K562 (cell line): ENCODE results near the gene AGBL1. TPM values are rescaled to one million over a fixed set of nuclear protein-coding genes. Genes with fewer than 3 reads are reported as not detected.

ENCODE experiments used
- ATAC-seq: fragments of 200-7000 bp; cut with Tn5 transposase; 3 replicates; pipeline ENCODE4 v1.9.1; 2020; ENCODE audit warnings: moderate library complexity
- BruUV-seq: library from RNA; stranded (reverse); fragments of 400-500 nt; replicated peaks from 2 replicates; lab custom pipeline; 2021; lab: Mats Ljungman, UMichigan
- CTCF ChIA-PET: fragments of 300-600 bp; formaldehyde crosslinking; extraction: SDS; loops from one replicate; lab custom pipeline; 2021; ENCODE audit warnings: low intra/inter-chr PET ratio; lab: Yijun Ruan, JAX
- POLR2A ChIA-PET: fragments of 300-600, 350-650 bp; sonication (Branson Sonifier 250); formaldehyde crosslinking; extraction: SDS; loops from one replicate; lab custom pipeline; 2021; ENCODE audit warnings: antibody characterized with exemption, inconsistent platforms; lab: Yijun Ruan, JAX
- DNase-seq, 4 experiments: peaks; one replicate each; pipeline versions ENCODE4 v3.0.0 to v3.0.0-alpha.2; 2011 to 2018; ENCODE audit warnings: low spot score in 3 of 4, mixed read lengths in 3 of 4; ENCODE audit errors: extremely low read depth in 1 of 4
- FAIRE-seq: peaks from 2 replicates; lab custom pipeline; 2011; peaks lifted over from hg19 to GRCh38; lab: Jason Lieb, UNC
- H2AFZ ChIP-seq: 2 replicates; pipeline ENCODE4 v1.6.0; 2011; ENCODE audit warnings: low read depth, low read length, control low read depth, inconsistent platforms
- H3K27ac ChIP-seq: fragments of 200-600 bp; 3 replicates; pipeline ENCODE4 v1.8.0; 2011; ENCODE audit warnings: low read depth, mild to moderate bottlenecking, control low read depth, inconsistent platforms, low read length, moderate library complexity, mixed read lengths; ENCODE audit errors: extremely low read depth
- H3K27me3 ChIP-seq, 2 experiments: fragments of 300-600 bp in 1 of 2; 2 replicates in 1 of 2; 3 replicates in 1 of 2; pipeline versions ENCODE4 v1.6.0 to v1.8.0; 2011; ENCODE audit warnings: inconsistent platforms in 2 of 2, low read length in 2 of 2, mild to moderate bottlenecking in 1 of 2, mixed read lengths in 1 of 2, moderate library complexity in 1 of 2; ENCODE audit not compliant: control insufficient read depth in 2 of 2, insufficient read depth in 2 of 2
- H3K36me3 ChIP-seq: fragments of 300-600 bp; 3 replicates; pipeline ENCODE4 v1.8.0; 2011; ENCODE audit warnings: mild to moderate bottlenecking, low read length, inconsistent platforms; ENCODE audit not compliant: control insufficient read depth, insufficient read depth
- H3K4me1 ChIP-seq, 2 experiments: fragments of 200-600 bp in 1 of 2; replicated peaks in 1 of 2; 2 replicates in 1 of 2; 3 replicates in 1 of 2; pipeline versions ENCODE4 v1.5.1 to v1.8.0; 2011; ENCODE audit warnings: inconsistent platforms in 2 of 2, low read length in 2 of 2, mild to moderate bottlenecking in 1 of 2, mixed read lengths in 1 of 2, moderate library complexity in 1 of 2; ENCODE audit not compliant: control insufficient read depth in 2 of 2, insufficient read depth in 2 of 2
- H3K4me2 ChIP-seq: 2 replicates; pipeline ENCODE4 v1.6.1; 2011; ENCODE audit warnings: low read length, control low read depth, inconsistent platforms, mixed read lengths; ENCODE audit not compliant: insufficient read depth
- H3K4me3 ChIP-seq: fragments of 200-600 bp; sonication (generic), shearing (Covaris generic); 2 replicates; pipeline ENCODE4 v1.5.1; 2016; ENCODE audit warnings: control low read depth, inconsistent platforms
- H3K79me2 ChIP-seq: fragments of 200-600 bp; 3 replicates; pipeline ENCODE4 v1.8.0; 2011; ENCODE audit warnings: low read length, inconsistent platforms; ENCODE audit not compliant: control insufficient read depth, insufficient read depth
- H3K9ac ChIP-seq, 2 experiments: 2 replicates each; pipeline versions ENCODE4 v1.6.0 to v1.6.1; 2011; ENCODE audit warnings: low read depth in 2 of 2, low read length in 2 of 2, control low read depth in 1 of 2, inconsistent platforms in 1 of 2, mild to moderate bottlenecking in 1 of 2, mixed read lengths in 1 of 2; ENCODE audit not compliant: insufficient read depth in 1 of 2
- H3K9me1 ChIP-seq: one replicate; pipeline ENCODE4 v1.6.0; 2011; ENCODE audit warnings: inconsistent platforms, mild to moderate bottlenecking, low read length, moderate library complexity; ENCODE audit not compliant: control insufficient read depth, insufficient read depth
- H3K9me3 ChIP-seq: replicated peaks from 2 replicates; pipeline ENCODE4 v1.5.1; 2011; ENCODE audit warnings: low read depth, low read length, inconsistent platforms; ENCODE audit not compliant: control insufficient read depth, insufficient read depth
- H4K20me1 ChIP-seq: replicated peaks from 2 replicates; pipeline ENCODE4 v1.6.1; 2011; ENCODE audit warnings: low read length, inconsistent platforms, mixed read lengths; ENCODE audit not compliant: control insufficient read depth, insufficient read depth
- CBFB ChIP-seq: sonication (generic); formaldehyde crosslinking; IDR thresholded peaks from 2 replicates; pipeline ENCODE4 v1.4.0; 2020; ENCODE audit warnings: mild to moderate bottlenecking, missing genetic modification reagents
- CBX3 ChIP-seq, 2 experiments: IDR thresholded peaks; 1 replicate in 1 of 2; 2 replicates in 1 of 2; pipeline ENCODE4 v1.6.1; 2012; ENCODE audit warnings: inconsistent platforms in 2 of 2, low read length in 2 of 2, borderline replicate concordance in 1 of 2, control low read depth in 1 of 2
- CEBPG ChIP-seq, 3 experiments: fragments of 200-800 bp in 1 of 3; sonication (Bioruptor generic) in 1 of 3; sonication (generic) in 1 of 3; formaldehyde crosslinking in 1 of 3; IDR thresholded peaks in 2 of 3; conservative IDR thresholded peaks in 1 of 3; 2 replicates each; pipeline versions ENCODE4 v1.6.1 to v1.8.0; 2016 to 2022; ENCODE audit warnings: missing compliant biosample characterization in 2 of 3, missing genetic modification characterization in 2 of 3, mild to moderate bottlenecking in 1 of 3, missing genetic modification reagents in 1 of 3
- ETV5 ChIP-seq: sonication (generic); formaldehyde crosslinking; IDR thresholded peaks from 2 replicates; pipeline ENCODE4 v1.4.0; 2020; ENCODE audit warnings: low read depth, mild to moderate bottlenecking, missing genetic modification reagents
- KLF6 ChIP-seq: fragments of 250-450 bp; sonication (Bioruptor Pico); IDR thresholded peaks from 2 replicates; pipeline ENCODE4 v1.4.0; 2020; ENCODE audit warnings: mild to moderate bottlenecking, moderate library complexity, borderline replicate concordance
- MEF2A ChIP-seq: IDR thresholded peaks from 2 replicates; pipeline ENCODE4 v1.6.1; 2011; ENCODE audit warnings: low read depth, mild to moderate bottlenecking, low read length, moderate library complexity; ENCODE audit not compliant: control insufficient read depth
- ZKSCAN1 ChIP-seq: fragments of 150-350 bp; IDR thresholded peaks from 2 replicates; pipeline ENCODE4 v1.6.1; 2016; ENCODE audit warnings: low read depth, low read length
- WGBS: fragments of 100-300 bp; shearing (Covaris generic); methylation state at CpG from one replicate; pipeline ENCODE4 v1.1.6; 2016; ENCODE audit warnings: low coverage, mixed read lengths; ENCODE audit not compliant: insufficient coverage; ENCODE audit errors: missing lambda C conversion rate; 5-methylcytosine and 5-hydroxymethylcytosine counted together
- in situ Hi-C: fragments of 300-500 bp; cut with MboI; formaldehyde crosslinking; loops from 4 replicates; pipeline ENCODE4 v1.15.0; 2018; ENCODE audit warnings: inconsistent platforms, mixed read lengths
- intact Hi-C: fragments of 100-400 bp; cut with micrococcal nuclease; formaldehyde crosslinking; loops from 2 replicates; pipeline ENCODE4 v1.14.2; 2022
- polyA plus RNA-seq, 8 experiments: library from polyadenylated mRNA; depleted of rRNA in 4 of 8; stranded (reverse) in 5 of 8; unstranded in 3 of 8; fragments of >200 nt; fragmentation: Nextera tagmentation in 2 of 8; fragmentation: Illumina TruSeq in 1 of 8; extraction: Ambion mirVana in 2 of 8; extraction: Trizol in 1 of 8; gene quantifications; 2 replicates each; pipeline versions ENCODE4 v1.2.1 to v1.2.3, GENCODE V29; 2011 to 2014; ENCODE audit warnings: inconsistent platforms in 1 of 8, missing spikeins in 1 of 8
- total RNA-seq, 7 experiments: library from RNA; depleted of rRNA in 6 of 7; stranded (reverse); fragments of >200 nt in 6 of 7; fragmentation: Illumina TruSeq in 2 of 7; extraction: Trizol in 2 of 7; gene quantifications; 2 replicates each; pipeline versions ENCODE4 v1.2.1 to v1.2.3, GENCODE V29; 2011 to 2021; ENCODE audit warnings: low replicate concordance in 1 of 7
- TF ChIP-seq, protein P1 (sequence below): fragments of 450-650 bp; IDR thresholded peaks from 2 replicates; pipeline ENCODE4 v1.6.1; 2016; ENCODE audit warnings: antibody characterized with exemption
- TF ChIP-seq, protein P2 (sequence below): fragments of 250-450 bp; sonication (Bioruptor Pico); IDR thresholded peaks from 2 replicates; pipeline ENCODE4 v1.4.0; 2020; ENCODE audit warnings: mild to moderate bottlenecking, moderate library complexity

AGBL1 gene
- total and polyA plus RNA-seq, 9 of the 15 experiments (the other 6 are each of a cell fraction or from before 2014, with no cell fraction given): not detected

GRCh38 chr15:87021751-87022150 lies 942.1 kb downstream of the AGBL1 start:
- ATAC-seq: no peak
- Histone ChIP-seq H3K9ac (no peak overlapping the region), H3K36me3 (no peaks in the 10 kb centered on the region), H3K27ac (no peak overlapping the region), H3K9me1 (no peaks in the 10 kb centered on the region), H3K4me2 (no peak overlapping the region), H3K4me3 (no peak overlapping the region), H3K4me1 (no peaks in the 10 kb centered on the region), H4K20me1 (no peaks in the 10 kb centered on the region), H3K9me3 (no peaks in the 10 kb centered on the region), H3K79me2 (no peaks in the 10 kb centered on the region), H2AFZ (no peak overlapping the region), H3K27me3 (no peaks in the 10 kb centered on the region)
- in situ Hi-C loops (no loop called here), intact Hi-C loops (no loop called here)
- ChIA-PET POLR2A (interaction anchor here (1.1 kb wide), 1 partner anchor 10 kb away, joined by 3 read pairs; no protein-coding TSS in a partner anchor), CTCF (no interaction called here)
- BruUV-seq: no TSS peak
- no peak for DNase-seq
- WGBS: 4% methylated on average over 2 of the region's 2 CpGs
- no peak for FAIRE-seq
- TF ChIP-seq MEF2A: no peak

DNA sequence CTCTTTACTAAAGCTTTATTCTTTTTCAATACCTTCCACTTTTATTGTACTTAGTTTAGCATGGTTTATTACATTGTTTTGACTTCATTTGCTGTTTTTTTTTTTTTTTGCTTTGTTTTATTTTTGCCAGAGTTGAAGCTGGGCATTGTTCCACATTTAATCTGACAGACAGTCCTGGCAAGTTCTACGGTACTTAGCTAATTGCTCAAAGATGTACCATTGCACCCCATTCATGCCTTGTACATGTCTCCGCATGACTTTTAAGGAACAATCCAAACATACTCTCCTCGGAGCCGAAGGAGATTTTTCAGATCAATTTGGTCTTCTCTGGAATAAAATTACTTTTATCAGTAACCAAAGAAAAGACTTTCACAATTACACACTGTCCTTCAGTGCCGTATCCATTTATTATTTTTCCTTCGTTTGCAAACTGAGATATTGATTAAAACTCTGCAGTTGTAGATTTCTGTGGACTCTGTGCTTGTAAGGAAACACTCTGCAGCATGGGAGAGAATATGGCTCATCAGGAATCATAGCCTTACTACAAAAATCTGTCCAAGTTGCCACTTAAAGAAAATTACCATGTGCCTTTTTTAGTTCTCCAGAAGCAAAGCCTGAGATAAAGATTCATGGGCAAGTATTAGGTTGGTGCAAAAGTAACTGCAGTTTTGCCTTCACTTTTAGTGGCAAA lies 952.0 kb downstream of the AGBL1 start:
- H3K9ac ChIP-seq: no peak overlapping the region
- H2AFZ ChIP-seq: no peak overlapping the region
- no peaks in the 10 kb centered on the region for H3K4me1 ChIP-seq
- H3K79me2 ChIP-seq: no peaks in the 10 kb centered on the region
- ChIA-PET POLR2A (no interaction called here), CTCF (no interaction called here)
- no TSS peak for BruUV-seq
- no peak overlapping the region for H3K4me3 ChIP-seq
- no peaks in the 10 kb centered on the region for H3K36me3 ChIP-seq
- no peak overlapping the region for H3K4me2 ChIP-seq
- H3K9me3 ChIP-seq: no peaks in the 10 kb centered on the region; the same call in none of the 2 replicates
- in situ Hi-C loops (no loop called here), intact Hi-C loops (no loop called here)
- 1% methylated on average over 4 of the region's 6 CpGs for WGBS
- H4K20me1 ChIP-seq: no peaks in the 10 kb centered on the region
- DNase-seq: no peak
- H3K27ac ChIP-seq: no peak overlapping the region
- FAIRE-seq: no peak
- no peak for ATAC-seq
- H3K9me1 ChIP-seq: no peaks in the 10 kb centered on the region
- H3K27me3 ChIP-seq: no peaks in the 10 kb centered on the region
- TF ChIP-seq, protein P1, sequence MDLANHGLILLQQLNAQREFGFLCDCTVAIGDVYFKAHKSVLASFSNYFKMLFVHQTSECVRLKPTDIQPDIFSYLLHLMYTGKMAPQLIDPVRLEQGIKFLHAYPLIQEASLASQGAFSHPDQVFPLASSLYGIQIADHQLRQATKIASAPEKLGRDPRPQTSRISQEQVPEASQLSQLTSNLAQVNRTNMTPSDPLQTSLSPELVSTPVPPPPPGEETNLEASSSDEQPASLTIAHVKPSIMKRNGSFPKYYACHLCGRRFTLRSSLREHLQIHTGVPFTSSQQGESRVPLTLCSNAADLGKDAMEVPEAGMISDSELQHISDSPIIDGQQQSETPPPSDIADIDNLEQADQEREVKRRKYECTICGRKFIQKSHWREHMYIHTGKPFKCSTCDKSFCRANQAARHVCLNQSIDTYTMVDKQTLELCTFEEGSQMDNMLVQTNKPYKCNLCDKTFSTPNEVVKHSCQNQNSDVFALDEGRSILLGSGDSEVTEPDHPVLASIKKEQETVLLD: no peak
- TF ChIP-seq CBFB (CRISPR knock-in tag) (no peak), KLF6 (CRISPR knock-in tag) (no peak), CEBPG (CRISPR knock-in tag; IDR thresholded peaks at IDR 0.05) (no peak), CEBPG (tag; conservative IDR thresholded peaks at IDR 0.05 in 1 of 2, IDR thresholded peaks at IDR 0.05 in 1 of 2) (no peak), CBX3 (IDR thresholded peaks at IDR 0.05; ENCODE audit: borderline replicate concordance in 1 of 2, low read length in 2 of 2) (no peak), ZKSCAN1 (no peak), ETV5 (CRISPR knock-in tag) (no peak)
- TF ChIP-seq, protein P2, sequence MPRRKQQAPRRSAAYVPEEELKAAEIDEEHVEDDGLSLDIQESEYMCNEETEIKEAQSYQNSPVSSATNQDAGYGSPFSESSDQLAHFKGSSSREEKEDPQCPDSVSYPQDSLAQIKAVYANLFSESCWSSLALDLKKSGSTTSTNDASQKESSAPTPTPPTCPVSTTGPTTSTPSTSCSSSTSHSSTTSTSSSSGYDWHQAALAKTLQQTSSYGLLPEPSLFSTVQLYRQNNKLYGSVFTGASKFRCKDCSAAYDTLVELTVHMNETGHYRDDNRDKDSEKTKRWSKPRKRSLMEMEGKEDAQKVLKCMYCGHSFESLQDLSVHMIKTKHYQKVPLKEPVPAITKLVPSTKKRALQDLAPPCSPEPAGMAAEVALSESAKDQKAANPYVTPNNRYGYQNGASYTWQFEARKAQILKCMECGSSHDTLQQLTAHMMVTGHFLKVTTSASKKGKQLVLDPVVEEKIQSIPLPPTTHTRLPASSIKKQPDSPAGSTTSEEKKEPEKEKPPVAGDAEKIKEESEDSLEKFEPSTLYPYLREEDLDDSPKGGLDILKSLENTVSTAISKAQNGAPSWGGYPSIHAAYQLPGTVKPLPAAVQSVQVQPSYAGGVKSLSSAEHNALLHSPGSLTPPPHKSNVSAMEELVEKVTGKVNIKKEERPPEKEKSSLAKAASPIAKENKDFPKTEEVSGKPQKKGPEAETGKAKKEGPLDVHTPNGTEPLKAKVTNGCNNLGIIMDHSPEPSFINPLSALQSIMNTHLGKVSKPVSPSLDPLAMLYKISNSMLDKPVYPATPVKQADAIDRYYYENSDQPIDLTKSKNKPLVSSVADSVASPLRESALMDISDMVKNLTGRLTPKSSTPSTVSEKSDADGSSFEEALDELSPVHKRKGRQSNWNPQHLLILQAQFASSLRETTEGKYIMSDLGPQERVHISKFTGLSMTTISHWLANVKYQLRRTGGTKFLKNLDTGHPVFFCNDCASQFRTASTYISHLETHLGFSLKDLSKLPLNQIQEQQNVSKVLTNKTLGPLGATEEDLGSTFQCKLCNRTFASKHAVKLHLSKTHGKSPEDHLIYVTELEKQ (CRISPR knock-in tag): no peak
